Measurements from ENCODE around the gene CXCR6.
"Not testable (repeated sequence)": the region's sequence is repeated elsewhere in the genome, so short reads cannot be mapped to it uniquely, and the experiment has no call there.

Gene CXCR6

DNA sequence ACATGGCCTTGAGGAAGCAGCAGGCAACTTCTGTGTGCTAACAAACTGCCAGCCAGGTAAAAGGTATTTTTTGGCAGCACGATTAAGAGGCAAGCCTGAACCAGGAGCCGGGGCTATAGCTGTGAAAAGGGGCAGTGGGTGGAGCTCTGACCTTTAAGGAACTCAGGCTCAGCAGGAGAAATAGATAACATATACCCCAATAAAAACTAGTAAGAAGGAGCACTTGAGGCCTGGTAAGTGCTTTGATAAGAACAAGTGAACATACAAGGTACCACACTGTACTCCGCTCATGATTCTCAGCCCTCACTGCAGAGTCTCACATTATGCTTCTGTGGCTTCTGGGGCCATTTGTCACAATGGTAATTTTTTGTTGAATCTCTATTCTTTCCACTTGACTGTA, 46.9 kb downstream of the CXCR6 start:
- no peak overlapping the region for H3K4me3 ChIP-seq (ENCODE audit: low read length)
- H3K27ac ChIP-seq (ENCODE audit: low read depth, low read length): no peak overlapping the region
- peaks cover 63% of the 10 kb centered on the region for H3K4me1 ChIP-seq (ENCODE audit: control insufficient read depth, insufficient read depth, low read length)
- H3K27me3 ChIP-seq (ENCODE audit: control insufficient read depth, insufficient read depth, low read length): no peaks in the 10 kb centered on the region
- no peaks in the 10 kb centered on the region for H3K36me3 ChIP-seq (ENCODE audit: control insufficient read depth, insufficient read depth, low read length)
- no peak overlapping the region for H3K9ac ChIP-seq (ENCODE audit: low read length)

DNA sequence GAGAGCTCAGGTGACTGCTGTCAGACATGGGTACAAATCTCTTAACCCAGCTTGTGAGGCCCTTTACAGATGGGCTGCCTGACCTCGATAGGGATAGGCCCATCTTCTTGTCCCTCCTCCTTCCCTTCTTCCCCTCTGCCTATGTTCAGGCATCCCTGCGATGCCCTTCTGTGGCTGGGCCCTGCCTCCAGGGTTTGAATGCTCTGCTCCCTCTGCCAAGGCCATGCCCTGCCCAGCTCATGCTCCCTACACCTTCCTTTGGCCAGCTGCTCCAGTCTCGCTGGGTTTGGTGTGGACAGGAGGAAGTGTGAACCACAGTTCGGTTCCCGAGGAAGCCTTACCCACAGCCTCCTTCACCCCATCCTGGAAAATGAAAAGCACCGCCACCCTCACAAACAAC, 48.1 kb downstream of the CXCR6 start:
- H3K27me3 ChIP-seq (ENCODE audit: control insufficient read depth, insufficient read depth, low read length): no peaks in the 10 kb centered on the region
- peak overlapping the region; percentile 51 for H3K27ac ChIP-seq (ENCODE audit: low read depth, low read length)
- no peaks in the 10 kb centered on the region for H3K36me3 ChIP-seq (ENCODE audit: control insufficient read depth, insufficient read depth, low read length)
- no peak overlapping the region for H3K9ac ChIP-seq (ENCODE audit: low read length)
- peaks cover 52% of the 10 kb centered on the region for H3K4me1 ChIP-seq (ENCODE audit: control insufficient read depth, insufficient read depth, low read length)
- no peak overlapping the region for H3K4me3 ChIP-seq (ENCODE audit: low read length)

DNA sequence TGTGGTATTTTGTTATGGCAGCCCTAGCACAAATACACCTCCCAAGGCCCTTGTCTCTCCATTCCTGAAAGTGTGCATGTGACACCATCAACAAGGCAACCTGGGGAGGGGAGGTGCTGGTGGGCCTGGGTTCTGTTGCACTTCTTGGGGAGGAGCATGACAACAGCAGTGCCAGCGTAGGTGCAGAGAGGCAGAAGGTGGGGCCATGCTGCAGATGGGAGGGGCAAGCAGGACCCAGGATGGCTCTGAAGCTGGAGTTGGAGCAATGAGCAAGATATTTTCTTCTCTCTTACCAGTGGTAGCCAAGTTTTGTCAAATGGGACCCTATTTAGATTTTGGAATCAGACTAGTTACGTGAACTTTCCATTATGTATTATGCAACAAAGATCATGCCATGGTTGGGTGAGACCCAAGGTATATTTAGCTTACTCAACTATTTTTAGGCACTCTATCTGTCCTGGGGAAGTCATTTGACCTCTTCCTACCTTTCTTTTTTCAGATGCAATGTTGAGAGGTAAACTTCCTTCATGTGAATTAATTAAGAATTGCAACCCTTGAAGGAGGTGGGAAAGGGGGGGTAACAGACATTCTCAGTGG, 49.0 kb downstream of the CXCR6 start:
- Histone ChIP-seq H3K36me3 (ENCODE audit: control insufficient read depth, insufficient read depth, low read length) (no peaks in the 10 kb centered on the region), H3K27ac (ENCODE audit: low read depth, low read length) (peak overlapping the region; percentile 51), H3K27me3 (ENCODE audit: control insufficient read depth, insufficient read depth, low read length) (no peaks in the 10 kb centered on the region), H3K4me3 (ENCODE audit: low read length) (no peak overlapping the region), H3K9ac (ENCODE audit: low read length) (no peak overlapping the region), H3K4me1 (ENCODE audit: control insufficient read depth, insufficient read depth, low read length) (peaks cover 43% of the 10 kb centered on the region)

DNA sequence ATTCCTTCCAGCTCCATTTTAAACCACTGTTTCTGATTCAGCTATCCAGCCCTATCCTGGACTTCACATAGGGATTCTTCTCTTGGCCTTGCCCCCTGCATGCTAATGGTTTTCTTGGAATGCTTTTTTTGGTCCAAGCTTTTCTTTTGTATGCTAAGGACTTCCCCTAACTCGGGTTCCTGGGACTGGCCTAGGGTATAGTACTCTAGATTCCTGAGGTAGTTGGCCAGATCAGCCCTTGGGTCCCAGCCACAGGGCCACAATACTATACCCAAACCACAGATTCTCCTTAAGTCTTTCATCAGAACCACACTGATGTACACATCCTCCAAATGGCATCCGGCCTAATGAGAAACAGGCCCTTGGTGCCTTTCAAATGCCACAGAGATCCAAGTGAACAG, 49.6 kb downstream of the CXCR6 start:
- H3K4me1 ChIP-seq (ENCODE audit: control insufficient read depth, insufficient read depth, low read length): peaks cover 37% of the 10 kb centered on the region
- H3K27me3 ChIP-seq (ENCODE audit: control insufficient read depth, insufficient read depth, low read length): no peaks in the 10 kb centered on the region
- no peak overlapping the region for H3K9ac ChIP-seq (ENCODE audit: low read length)
- H3K27ac ChIP-seq (ENCODE audit: low read depth, low read length): peak overlapping the region; percentile 51
- H3K4me3 ChIP-seq (ENCODE audit: low read length): no peak overlapping the region
- H3K36me3 ChIP-seq (ENCODE audit: control insufficient read depth, insufficient read depth, low read length): no peaks in the 10 kb centered on the region

DNA sequence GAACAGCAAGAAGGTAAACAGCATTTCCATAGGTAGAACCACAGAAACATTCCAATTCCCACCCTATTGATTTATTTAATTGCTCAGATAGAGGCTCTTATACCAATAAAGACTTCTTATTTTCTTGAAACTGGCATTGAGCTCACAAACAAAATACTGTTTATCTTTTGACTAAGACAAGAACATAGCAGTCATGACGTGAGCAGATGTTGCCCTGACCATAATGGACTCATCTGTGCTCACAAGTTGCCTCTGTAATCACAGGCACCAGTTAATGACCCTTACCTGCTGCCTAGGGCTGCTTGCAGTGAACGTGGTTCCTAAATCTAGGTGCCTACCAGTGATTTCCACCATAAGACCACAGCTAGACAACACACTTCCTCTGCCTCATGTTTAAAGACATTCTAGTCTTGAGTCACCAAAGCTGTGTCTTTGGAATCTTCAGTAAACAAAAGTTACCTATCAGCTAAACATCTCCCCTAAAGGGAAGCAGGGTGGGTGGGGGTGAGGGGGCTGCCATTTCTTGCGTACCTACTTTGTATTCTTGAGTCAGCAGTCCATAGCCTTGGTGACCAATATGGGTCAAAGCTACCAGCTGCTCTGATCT, 50.3 kb downstream of the CXCR6 start:
- H3K4me1 ChIP-seq (ENCODE audit: control insufficient read depth, insufficient read depth, low read length): peaks cover 30% of the 10 kb centered on the region
- no peaks in the 10 kb centered on the region for H3K36me3 ChIP-seq (ENCODE audit: control insufficient read depth, insufficient read depth, low read length)
- no peak overlapping the region for H3K4me3 ChIP-seq (ENCODE audit: low read length)
- peak overlapping the region; percentile 51 for H3K27ac ChIP-seq (ENCODE audit: low read depth, low read length)
- H3K9ac ChIP-seq (ENCODE audit: low read length): no peak overlapping the region
- no peaks in the 10 kb centered on the region for H3K27me3 ChIP-seq (ENCODE audit: control insufficient read depth, insufficient read depth, low read length)

DNA sequence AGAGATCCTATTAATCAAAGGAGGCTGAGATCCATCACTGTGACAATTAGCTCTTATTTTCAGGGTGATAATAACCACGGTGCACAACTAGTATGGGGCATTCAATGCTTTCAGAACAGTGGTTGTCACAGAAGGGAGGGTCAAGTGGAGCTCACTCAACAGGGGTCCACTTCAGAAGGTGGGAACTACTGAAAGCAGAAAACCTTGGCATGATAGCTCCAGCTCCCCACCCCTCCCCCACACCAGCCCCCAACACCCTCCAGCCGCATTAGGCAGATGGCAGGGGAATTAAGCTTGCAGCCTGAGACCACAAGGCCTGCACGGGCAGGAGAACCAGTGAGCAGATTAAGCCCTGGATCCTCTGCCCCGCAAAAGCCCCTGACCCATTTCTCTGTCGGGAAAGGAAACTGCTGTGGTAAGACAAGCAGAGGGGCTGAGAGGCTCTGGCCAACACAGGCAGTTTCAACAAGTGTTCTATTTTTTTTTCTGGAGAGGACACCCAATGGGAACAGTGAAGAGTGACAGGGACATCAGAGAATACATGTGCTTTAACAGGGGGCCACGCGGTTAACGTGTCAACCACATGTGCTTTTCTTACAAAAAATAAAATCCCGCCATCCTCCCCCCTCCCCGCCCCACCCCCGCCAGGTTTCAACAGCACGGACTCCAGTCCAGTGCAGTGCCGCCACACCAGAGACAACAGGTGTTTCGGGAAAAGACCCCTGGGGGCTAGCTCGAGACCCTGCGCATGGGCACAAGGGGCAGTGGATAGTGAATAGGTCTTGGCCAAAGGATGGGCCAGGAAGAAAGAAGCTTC, 51.4 kb downstream of the CXCR6 start:
- peak overlapping the region; percentile 91 for H3K27ac ChIP-seq (ENCODE audit: low read depth, low read length)
- no peaks in the 10 kb centered on the region for H3K36me3 ChIP-seq (ENCODE audit: control insufficient read depth, insufficient read depth, low read length)
- peaks cover 19% of the 10 kb centered on the region for H3K4me1 ChIP-seq (ENCODE audit: control insufficient read depth, insufficient read depth, low read length)
- H3K27me3 ChIP-seq (ENCODE audit: control insufficient read depth, insufficient read depth, low read length): no peaks in the 10 kb centered on the region
- peak overlapping the region; percentile 94 for H3K4me3 ChIP-seq (ENCODE audit: low read length)
- H3K9ac ChIP-seq (ENCODE audit: low read length): peak overlapping the region; percentile 87

DNA sequence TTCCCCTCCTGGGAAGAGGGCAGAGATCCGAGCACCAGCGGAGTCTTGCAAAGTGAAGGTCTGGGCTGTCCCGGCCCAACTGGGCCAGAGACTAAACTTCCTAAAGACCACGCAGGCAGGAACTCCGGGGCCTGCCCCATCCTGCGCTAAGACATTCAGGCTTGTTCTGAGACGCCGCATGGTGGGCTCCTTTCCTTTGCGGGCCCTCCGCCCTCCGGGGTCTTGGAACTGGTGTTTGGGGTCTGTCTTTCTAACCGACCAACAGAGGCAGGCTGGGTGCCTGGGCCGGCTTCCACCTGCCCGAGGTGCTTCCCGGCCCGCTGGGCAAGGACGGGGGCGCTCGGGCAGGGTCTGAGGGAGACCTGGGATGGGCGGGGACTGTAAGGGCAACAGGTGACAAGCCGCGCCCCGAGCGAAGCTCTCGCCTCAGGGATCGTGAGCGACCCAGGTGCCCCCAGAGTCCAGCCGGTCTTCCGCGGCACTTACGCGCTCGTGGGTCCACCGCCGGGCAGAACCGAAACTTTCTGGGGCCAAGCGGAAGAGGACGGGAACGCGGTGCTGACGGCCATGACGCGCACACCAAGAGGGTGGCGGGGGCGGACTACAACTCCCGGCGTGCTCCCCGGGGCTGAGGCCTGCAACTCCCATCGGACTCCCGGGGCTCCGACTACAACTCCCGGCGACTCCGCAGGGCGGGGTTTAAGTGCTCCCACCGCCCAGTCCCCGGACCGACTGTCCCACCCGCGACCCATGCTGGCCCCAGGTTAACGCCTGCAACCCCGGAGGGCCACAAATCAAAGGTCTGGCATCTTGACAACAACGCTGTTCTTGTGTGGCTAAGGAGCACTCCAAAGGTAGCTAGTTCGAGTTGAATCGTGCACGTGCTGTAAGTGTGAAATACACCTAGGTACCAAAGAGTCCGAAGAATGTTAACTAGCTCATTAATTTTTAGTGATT, 52.2 kb downstream of the CXCR6 start, which contains the start of gene FYCO1:
FYCO1 (minus strand) TSS at position 589 of the 957 bp plus-strand sequence. CDS start 10,914 bp downstream, outside the sequence.
- H3K27ac ChIP-seq (ENCODE audit: low read depth, low read length): peak within 1 kb of the TSS; percentile 91
- no peaks in the 10 kb centered on the region for H3K36me3 ChIP-seq (ENCODE audit: control insufficient read depth, insufficient read depth, low read length)
- H3K27me3 ChIP-seq (ENCODE audit: control insufficient read depth, insufficient read depth, low read length): no peaks in the 10 kb centered on the region
- peak within 1 kb of the TSS; percentile 87 for H3K9ac ChIP-seq (ENCODE audit: low read length)
- peak within 1 kb of the TSS; percentile 94 for H3K4me3 ChIP-seq (ENCODE audit: low read length)
- peaks cover 17% of the 10 kb centered on the region for H3K4me1 ChIP-seq (ENCODE audit: control insufficient read depth, insufficient read depth, low read length)

DNA sequence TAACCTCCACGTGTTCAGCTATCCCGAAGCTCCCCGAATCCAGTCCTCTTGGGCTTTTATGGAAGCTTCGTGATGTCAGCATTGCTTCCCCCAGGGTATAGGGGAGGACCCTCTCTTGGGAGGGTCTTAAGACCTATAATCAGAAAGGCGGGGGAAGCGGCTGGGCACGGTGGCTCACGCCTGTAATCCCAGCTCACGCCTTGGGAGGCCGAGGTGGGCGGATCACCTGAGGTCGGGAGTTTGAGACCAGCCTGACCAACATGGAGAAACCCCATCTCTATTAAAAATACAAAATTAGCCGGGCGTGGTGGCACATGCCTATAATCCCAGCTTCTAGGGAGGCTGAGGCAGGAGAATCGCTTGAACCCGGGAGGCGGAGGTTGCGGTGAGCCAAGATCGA, 54.2 kb downstream of the CXCR6 start:
- H3K4me3 ChIP-seq (ENCODE audit: low read length); H3K9ac ChIP-seq (ENCODE audit: low read length); H3K27ac ChIP-seq (ENCODE audit: low read depth, low read length): not testable (repeated sequence)

DNA sequence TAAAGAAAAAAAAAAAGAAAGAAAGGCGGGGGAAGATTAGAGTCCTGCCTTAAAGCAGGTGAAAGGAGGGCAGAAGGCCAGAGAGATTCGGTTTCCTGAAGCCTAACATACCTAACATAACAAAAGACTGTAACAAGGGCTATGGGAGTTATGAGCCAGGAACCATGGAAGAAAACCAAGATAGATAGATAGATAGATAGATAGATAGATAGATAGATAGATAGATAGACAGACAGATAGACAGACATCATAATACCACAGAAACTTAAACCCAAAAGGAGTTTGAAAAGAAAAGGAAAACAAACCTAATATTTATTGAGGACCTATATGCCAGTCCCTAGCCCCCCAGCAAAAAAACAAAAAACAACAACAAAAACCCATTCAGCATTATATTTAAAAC, 54.7 kb downstream of the CXCR6 start:
- Histone ChIP-seq H3K27ac (ENCODE audit: low read depth, low read length) (no peak overlapping the region), H3K9ac (ENCODE audit: low read length) (no peak overlapping the region), H3K27me3 (ENCODE audit: control insufficient read depth, insufficient read depth, low read length) (no peaks in the 10 kb centered on the region), H3K4me1 (ENCODE audit: control insufficient read depth, insufficient read depth, low read length) (peaks cover 6% of the 10 kb centered on the region), H3K36me3 (ENCODE audit: control insufficient read depth, insufficient read depth, low read length) (no peaks in the 10 kb centered on the region), H3K4me3 (ENCODE audit: low read length) (no peak overlapping the region)

More for the DNA sequence above, 54.2 kb downstream of the CXCR6 start:
- not testable (repeated sequence) for H3K27me3 ChIP-seq (ENCODE audit: control insufficient read depth, insufficient read depth, low read length); H3K36me3 ChIP-seq (ENCODE audit: control insufficient read depth, insufficient read depth, low read length)
- peaks cover 10% of the 10 kb centered on the region for H3K4me1 ChIP-seq (ENCODE audit: control insufficient read depth, insufficient read depth, low read length)

Measured in rectal smooth muscle tissue (tissue), 1 donor.